ENCODE measurements around the gene RBMS3.
A peak's percentile ranks its signal among the peaks of the same experiment; 100 is the strongest.
"Not testable (repeated sequence)": the region's sequence is repeated elsewhere in the genome, so short reads cannot be mapped to it uniquely, and the experiment has no call there.

RBMS3 gene

DNA sequence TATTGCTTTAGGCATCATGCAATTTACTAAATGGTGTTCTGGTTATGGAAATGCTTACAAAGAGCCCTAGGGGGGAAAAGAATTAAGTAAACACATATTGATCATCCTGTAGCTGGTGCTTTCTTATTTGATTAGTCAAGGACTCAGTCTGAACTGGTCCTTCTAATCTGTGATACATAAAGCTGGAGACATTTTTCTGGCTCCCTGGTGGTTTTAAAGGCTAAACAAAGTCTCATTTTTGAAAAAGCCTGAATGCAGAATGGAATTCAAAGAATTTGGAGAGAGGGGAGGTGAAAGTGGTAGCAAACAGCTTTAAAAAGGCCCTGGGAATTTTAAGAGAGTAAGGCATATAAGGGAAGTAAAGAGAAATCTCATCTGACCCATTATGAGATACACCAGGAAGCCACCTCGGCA, 149.7 kb downstream of the RBMS3 start:
- no peak for DNase-seq (ENCODE audit: low spot score)

DNA sequence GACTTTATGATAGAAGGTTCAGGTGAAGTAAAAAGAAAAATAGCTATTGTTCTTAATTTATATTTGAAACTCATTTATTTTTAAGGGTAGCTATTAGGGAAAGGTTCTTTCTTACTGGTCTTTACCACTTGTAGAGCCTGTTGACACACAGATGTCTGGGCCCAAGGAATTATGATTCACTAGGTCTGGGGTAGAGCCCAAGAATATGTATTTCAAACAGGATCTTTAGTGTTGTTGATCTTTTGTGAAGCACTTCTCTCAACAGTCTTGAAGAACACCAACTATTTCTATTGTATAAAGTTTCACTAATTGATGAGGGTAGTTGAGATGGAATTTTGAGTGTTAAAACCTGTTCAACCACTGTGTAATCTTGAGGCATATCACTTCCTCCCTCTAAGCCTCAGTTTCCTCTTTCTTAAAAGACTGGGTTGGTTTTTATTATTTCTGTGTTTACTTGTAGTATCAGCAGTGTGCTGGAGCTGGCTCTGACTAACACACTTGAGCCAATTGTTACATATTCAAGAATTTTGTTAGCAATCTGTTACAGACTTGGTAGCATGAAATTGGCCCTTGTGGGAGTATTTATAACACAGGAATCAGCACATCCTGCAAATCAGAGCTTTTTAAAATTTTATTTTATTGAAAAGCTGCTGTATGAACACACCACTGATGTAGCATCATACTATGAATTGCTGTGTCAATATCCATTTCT, 155.9 kb downstream of the RBMS3 start:
- no peak for DNase-seq (ENCODE audit: low spot score)

DNA sequence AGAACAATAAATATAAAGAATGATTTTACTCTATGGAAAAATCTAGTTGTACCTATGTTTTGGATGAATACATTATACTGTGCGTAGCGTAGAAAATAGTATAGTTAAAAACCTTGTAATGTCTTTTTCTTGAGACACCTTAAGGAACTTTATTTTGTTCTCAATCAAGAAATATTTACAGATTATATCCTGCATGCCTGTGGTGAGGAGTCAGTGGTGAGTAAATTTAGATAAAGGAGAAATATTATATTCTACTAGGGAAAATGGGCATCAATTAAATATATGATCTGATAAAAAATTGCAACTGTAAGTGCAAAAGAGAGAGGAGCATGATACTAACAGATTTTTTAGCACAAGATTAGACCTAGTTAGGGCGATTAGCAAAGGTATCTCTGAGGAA, 157.7 kb downstream of the RBMS3 start:
- DNase-seq (ENCODE audit: low spot score), result no peak

DNA sequence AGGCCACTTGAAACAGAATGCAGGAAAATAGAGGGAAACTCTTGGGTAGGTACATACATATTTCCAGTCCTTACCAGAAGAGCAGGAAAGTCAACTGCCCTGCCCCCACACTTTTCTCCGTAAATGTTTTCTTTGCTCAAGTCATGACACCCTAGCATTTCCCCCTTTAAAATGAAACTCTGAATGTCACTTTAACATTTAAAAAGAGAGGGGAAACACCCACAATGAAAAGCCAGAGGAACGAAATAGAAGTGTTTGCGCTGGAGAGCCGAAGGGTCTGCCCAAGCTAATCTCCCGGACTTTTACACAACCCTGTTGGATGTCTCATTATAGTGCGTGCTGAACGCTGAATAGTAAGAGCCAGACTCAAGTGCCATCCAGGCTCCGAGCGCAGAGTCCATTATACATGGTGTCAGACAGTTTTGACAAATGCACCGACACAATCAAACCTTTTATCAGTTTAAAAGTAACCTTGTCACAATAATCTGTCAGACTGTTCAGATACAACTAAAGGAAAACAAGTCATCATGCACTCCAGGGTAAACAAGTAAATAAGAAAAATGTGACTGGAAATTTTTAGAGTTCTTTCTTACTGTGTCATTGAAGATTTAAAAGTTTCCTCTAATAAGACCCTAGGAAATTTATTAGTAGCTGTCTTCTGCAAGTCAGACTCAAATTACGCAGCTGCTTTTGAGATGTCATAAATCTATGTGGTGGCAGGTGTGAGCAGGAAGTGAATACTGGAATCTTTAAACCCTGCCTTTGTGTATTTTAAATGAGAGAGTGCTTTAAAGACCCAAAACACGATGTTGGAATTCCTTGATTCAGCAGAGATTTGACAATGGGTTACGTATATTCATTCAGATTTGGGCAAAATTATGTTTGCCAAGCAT, 159.8 kb downstream of the RBMS3 start:
- peak; percentile 12 for DNase-seq (ENCODE audit: low spot score)

DNA sequence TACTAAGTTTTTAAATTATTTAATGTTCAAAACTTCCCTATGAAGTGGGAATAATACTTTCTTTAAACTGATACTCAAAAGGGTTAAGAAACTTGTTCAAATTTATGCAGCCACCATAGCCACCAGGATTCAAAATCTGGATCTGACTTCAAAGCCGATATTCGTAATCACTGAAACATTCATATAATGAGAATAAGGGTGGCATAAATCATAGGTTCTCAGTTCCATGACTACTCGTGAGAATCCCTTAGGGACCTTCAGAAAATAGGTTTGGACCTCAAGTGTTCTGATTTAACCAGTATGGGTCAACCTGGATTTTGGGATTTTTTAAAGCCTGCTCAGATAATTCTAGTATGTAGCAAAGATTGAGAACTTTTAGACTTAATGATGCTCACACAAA, 160.6 kb downstream of the RBMS3 start:
- DNase-seq (ENCODE audit: low spot score), result no peak

DNA sequence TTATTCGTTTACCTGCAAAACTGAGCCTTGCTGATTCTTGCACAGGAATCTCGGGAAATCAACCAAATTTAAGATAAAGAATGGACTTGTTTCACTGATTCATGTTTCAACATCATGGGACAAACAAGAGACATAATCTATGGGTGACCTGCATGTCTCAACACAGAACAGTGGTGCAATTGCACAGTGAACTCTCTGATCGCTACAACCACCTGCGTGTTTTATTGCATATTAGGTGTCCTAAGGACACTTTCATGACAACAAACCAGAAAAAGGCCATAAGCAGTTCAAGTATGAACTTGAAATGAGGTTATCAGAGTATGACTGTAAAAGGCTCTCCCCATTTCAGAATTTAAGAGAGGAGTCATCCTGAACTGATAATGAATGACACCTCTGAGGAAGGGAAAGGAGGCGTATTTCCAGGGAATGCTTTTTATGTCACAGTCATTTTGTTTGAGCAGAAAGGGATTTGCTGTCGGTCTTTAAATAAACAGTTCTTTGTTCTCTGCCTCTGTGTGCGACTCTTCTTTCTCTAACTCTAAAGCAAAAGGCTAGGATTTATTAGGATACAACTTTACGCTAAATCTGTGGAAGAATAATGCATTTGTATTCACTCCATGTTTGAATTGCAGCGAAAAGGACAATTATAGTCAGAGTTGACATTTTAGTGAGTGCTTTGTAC, 167.2 kb downstream of the RBMS3 start:
- no peak for DNase-seq (ENCODE audit: low spot score)

DNA sequence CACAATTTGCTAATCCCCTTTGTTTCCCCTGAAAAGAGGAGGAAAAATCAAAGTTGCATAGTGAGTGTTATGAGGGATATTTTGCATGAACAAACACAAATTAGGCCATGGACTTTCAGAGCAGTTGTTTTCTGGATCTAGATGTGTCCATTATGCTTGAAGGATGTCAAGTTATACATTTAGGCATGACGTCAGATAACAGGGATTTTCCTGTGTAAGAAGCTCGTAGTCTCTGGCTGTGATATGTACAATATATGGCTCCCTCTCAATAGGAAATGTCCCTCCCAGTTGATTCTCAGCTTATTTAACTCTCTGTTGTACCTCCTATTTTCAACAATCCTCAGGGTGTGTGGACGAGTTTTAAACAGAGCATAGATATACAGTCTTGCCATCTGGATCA, 171.0 kb downstream of the RBMS3 start:
- no peak for DNase-seq (ENCODE audit: low spot score)

DNA sequence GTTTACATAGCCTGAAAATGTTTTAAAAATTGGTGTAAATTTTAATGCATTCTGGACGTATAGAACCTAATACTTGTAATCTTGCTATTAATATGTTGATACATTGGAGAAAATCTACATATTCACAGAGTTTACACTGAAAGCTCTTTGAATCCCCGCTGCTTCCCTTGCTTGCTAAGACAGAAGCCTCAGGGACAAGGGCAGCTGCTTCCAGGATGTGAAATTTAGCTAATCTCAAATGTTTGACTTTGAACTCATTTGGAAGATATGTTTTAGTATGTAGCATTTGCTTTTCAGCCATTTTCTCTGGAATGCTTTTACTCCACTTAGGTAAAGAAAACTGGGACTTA, 172.0 kb downstream of the RBMS3 start:
- no peak for DNase-seq (ENCODE audit: low spot score)

DNA sequence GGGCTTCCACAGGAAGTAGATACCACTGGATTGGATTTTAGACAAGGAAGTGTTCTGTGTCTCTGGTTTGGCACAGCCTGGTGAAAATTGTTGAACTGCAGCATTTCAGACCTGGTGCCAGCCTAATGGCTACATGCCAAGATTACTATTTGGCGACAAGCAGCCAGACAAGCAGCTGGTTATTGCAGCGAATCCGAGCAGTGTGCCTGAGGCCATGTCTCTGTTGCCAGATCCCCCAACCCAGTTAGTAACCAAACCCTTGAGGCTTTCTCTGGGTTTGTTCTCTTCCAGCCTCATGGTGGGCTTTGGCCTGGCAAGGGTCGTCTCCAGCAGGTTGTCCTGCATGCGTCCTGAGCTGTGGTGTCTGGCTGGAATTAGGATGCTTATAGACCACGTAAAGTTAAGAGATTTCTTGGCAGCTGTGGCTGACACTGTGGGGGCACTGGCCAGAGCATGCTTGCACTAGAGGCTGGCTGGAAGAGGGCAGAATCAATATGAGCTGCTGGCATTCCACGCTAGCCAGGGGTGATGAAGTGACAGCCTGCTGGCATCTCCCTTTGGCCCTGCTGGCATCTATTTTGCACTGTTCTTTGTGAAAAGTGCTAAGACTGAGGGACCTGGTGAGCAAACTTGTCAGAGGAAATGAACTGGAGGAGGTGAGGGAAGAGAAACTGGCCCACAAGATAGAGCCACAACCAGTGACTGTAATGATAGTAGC, 172.6 kb downstream of the RBMS3 start:
- no peak for DNase-seq (ENCODE audit: low spot score)

DNA sequence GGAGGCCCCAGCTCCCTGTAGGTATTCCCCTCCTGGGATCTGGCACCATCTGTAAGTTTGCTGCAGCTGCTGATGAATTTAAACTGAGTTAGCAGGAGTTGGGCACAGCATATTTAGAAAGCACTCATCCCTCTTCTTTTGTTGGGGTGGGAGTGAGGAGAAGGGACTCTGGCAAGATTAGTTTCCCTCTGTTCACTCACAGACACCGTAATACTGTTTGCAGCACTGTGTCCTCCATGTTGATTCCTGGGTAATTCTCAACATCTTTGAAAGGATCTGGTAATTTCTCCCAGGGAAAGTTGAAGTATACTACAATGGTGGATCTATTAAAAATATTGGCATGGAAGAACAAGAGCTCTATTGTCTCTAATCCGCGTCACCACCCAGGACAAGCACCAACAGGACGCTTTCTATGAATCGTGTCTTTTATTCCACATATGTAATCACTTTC, 173.3 kb downstream of the RBMS3 start:
- DNase-seq (ENCODE audit: low spot score), result no peak

DNA sequence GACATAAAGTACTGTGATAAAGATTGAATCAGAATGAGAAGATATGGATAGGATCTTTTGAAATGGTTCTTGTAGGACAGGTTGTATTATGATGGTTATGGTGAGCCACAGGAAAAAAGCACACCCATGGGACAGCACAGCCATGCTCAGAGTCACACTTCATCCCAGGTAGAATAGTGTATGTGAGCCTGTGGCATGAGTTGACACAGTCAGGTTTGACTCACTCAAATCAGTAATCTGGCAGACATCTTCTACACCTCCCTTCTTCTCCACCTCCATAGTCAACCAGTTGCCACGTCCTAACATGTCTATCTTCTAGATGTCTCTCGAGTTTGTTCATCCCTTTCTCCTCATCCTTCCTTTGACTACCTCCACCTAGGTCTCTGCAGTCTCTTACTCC, 176.0 kb downstream of the RBMS3 start:
- DNase-seq (ENCODE audit: low spot score), result no peak

DNA sequence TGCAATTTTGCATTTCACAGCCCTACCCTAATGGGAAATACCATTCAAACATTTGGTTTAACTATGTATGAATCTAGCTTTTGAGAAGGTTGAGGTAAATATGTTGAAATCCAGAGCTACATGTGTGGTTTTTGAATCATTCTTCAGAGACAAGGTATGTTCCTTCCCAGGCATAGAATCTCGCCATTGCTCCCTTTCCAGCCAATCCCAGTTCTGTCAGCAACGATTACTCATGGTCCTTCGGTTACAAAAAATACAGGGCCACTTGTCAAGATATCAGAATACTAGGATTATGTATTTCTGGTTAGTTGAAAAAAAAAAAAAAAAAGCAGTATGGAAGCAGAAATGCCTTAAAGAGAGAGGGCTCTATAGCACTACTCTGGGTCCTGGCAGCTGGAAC, 182.4 kb downstream of the RBMS3 start:
- DNase-seq (ENCODE audit: low spot score), result no peak

DNA sequence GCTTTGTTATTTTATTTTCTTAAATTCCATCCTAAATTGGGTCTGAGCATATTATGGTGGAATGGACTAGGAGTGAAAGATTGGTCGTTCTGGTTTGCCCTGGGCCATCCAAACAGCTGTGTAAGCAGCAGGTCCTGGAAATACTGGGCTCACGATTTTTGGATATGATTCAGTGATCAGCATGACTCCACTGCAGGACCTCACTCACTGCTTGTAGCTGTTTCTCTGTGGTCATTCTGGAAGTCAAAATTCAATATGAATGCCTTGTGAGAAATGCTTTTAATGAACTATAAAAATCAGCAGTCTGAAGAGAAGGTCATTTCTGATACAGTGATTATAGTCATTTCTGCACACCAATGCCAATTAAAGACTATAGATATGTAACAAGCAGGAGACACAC, 185.0 kb downstream of the RBMS3 start:
- DNase-seq (ENCODE audit: low spot score), result no peak

DNA sequence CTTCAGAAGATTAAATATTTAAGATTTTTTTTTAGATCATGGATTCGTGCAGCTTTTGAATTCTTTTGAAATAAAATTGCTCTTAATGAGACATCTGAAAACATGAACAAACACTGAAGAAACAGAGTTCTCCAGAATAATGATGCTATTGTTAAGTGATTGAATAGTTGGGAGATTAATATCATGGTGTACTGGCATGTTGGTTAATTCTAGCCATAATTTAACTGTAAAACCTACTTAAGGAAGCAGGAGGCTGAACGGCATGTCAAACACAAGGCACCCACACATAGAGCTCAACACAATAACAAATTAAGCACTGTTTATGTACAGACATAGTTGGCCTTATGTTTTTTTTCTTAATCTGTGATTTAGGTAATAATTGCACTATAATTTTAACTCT, 185.6 kb downstream of the RBMS3 start:
- no peak for DNase-seq (ENCODE audit: low spot score)

DNA sequence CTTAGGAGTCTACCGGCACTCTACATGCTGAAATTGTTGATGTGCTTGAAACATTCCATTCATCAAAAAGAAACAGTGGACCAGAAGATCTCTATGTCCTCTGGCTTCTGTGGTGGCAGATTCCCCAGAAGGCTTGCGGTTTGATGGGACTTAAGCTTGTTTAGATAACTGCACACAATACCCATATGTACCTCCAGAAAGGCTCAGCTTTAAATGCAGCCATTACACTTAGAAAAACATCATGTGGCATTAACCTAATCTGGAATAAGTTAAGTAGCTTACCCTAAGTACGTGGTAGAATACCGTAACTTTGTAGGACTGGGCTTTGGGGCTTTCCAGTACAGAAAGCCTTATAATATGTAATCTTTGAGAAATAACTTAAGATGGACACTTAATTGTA, 187.3 kb downstream of the RBMS3 start:
- no peak for DNase-seq (ENCODE audit: low spot score)

DNA sequence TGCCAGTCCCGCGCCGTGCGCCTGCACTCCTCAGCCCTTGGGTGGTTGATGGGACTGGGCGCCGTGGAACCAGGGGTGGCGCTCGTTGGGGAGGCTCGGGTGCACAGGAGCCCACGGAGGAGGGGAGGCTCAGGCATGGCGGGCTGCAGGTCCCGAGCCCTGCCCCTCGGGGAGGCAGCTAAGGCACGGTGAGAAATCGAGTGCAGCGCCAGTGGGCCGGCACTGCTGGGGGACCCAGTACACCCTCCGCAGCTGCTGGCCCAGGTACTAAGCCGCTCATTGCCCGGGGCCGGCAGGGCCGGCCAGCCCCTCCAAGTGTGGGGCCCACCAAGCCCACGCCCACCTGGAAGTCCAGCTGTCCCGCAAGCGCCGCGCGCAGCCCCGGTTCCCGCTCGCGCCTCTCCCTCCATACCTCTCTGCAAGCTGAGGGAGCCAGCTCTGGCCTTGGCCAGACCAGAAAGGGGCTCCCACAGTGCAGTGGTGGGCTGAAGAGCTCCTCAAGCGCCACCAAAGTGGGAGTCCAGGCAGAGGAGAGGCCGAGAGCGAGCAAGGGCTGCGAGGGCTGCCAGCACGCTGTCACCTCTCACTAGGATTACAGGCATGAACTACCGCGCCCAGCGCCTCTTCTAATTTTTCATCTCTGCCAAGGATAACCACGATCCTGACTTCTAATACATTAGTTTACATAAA, 192.8 kb downstream of the RBMS3 start:
- not testable (repeated sequence) for DNase-seq (ENCODE audit: low spot score)

DNA sequence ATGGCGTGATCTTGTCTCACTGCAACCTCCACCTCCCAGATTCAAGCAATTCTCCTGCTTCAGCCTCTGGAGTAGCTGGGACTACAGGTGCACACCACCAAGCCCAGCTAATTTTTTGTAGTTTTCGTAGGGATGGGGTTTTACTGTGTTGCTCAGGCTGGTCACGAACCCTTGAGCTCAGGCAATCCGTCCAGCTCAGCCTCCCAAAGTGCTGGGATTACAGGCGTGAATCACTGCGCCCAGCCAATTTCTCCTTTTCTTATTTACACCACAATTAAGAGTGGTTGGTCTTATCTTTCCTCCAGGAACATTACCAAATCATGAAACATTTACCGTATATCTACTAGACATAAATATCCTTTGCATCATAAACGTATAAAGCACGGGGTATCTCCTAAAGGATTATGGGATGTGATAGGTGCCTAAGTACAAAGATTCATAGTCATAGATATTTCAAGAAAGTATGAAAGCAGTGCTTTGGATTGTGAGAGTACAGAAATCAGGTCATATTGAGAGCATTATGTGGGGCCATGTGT, 194.5 kb downstream of the RBMS3 start:
- no peak for DNase-seq (ENCODE audit: low spot score)

DNA sequence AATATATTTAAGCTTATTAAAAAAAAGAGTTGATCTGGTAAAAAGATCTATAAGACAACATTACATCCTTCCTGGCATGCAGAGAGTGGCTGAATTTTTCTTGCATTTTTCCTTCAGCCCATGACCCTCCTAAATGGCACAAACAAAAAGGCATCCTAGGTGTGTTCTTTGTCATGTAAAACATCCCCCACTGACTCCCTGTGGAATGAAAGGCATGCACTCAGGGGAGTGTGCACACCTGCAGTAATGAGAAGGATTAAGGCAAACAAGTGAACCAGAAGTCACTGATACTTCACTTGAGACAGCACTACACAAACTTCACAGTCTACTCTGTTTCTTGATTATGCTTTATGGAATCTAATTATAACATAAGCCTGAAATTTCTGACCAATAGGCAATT, 195.0 kb downstream of the RBMS3 start:
- no peak for DNase-seq (ENCODE audit: low spot score)

DNA sequence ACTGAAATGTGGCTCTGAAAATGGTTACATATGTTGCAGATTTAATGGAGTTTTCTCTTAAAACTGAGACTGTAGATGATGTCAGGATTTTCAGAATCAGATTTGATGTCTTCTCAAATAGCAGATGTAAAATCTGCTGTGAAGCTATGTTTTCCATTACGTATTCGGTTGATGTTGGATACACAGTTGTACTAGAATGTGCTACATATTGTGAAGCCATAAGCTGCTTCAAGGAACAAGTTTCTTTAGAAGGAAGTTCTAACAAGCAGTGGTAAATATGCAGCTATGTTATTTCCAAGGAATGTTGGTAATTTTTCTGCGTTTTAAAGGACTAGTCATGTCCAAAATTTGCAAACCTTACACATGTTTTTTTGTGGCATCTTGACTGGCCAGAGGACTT, 197.7 kb downstream of the RBMS3 start:
- DNase-seq (ENCODE audit: low spot score), result no peak

DNA sequence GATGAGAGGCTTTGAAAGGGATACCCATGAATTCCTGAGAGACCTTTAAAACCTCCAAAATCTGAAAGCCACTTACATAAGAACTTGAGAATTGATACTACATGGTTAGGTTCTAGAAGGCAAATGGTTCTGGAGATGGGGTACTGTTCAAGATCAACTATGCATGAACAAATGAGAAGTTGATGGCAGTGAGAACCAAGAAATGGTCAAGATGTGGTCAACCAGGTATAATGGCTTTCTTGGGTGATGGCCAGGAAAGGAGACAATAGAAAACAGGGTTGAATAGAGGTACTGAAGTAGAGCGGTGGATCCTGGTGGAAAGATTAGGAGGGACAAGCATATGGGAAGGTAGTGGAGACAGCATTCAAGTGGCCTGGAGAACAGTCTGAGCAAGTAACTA, 200.4 kb downstream of the RBMS3 start:
- DNase-seq (ENCODE audit: low spot score), result no peak

DNA sequence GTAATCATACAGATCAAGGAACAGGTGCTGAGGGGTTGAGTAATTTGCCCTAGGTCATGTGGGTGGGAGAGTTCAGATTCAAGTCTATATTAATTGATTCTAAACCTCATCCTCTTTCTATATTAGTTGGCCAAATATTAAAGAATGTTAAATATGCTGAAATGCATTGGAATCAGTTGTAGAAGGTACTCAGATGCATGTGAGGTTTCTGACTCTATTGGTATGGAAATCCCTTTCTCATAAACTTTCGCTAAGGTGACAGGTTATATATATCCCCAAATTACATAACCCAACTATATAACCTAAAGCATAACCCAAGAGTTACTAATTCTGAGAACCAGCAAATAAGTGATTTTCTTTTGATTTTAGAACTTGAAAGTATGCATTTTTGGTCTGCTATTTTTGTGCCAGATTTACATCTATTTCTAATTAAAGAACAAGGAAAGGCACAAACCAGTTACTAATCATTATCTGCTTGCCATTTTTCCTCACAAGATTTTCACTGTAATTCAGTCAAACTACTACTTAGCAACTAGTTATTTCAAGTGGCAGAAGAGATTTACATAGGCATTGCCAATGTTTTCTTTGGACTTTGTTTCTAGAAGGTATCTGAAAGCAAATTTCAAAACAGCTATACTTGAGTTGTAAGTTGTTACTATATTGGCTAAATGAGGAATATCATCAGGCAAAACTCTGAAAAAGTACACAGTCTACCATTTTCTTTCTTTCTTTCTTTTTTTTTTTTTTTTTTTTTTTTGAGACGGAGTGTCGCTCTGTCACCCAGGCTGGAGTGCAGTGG, 201.3 kb downstream of the RBMS3 start:
- DNase-seq (ENCODE audit: low spot score), result no peak
